BE2C (cell line): Measurements from ENCODE around the gene PRPF6.

ENCODE experiments used
- DNase-seq: peaks from one replicate; pipeline ENCODE4 v3.0.0-alpha.2; 2020
- H3K27me3 ChIP-seq: fragments of 250-450 bp; sonication (Bioruptor Pico); 2 replicates; pipeline ENCODE4 v1.5.1; 2020; ENCODE audit warnings: mild to moderate bottlenecking
- H3K36me3 ChIP-seq: fragments of 250-450 bp; sonication (Bioruptor Pico); 2 replicates; pipeline ENCODE4 v1.5.1; 2020; ENCODE audit warnings: mild to moderate bottlenecking
- H3K4me1 ChIP-seq: fragments of 250-450 bp; sonication (Bioruptor Pico); 2 replicates; pipeline ENCODE4 v1.5.1; 2020
- H3K4me3 ChIP-seq: 2 replicates; pipeline ENCODE4 v1.5.1; 2011; ENCODE audit warnings: low read depth, low read length
- H3K9me3 ChIP-seq: fragments of 250-450 bp; sonication (Bioruptor Pico); 2 replicates; pipeline ENCODE4 v1.5.1; 2020
- CTCF ChIP-seq: IDR thresholded peaks from 2 replicates; pipeline ENCODE4 v1.5.1; 2012; ENCODE audit warnings: mild to moderate bottlenecking, low read depth, low read length

Gene PRPF6

GRCh38 chr20:64077876-64078551 lies 97.1 kb downstream of the PRPF6 start:
- Histone ChIP-seq H3K9me3 (no peaks in the 10 kb centered on the region), H3K36me3 (no peaks in the 10 kb centered on the region; the same call in 1 of the 2 replicates), H3K4me1 (peaks cover 7% of the 10 kb centered on the region), H3K27me3 (no peaks in the 10 kb centered on the region), H3K4me3 (peak overlapping the region; percentile 86; the same call in 1 of the 2 replicates)
- DNase-seq = no peak
- TF ChIP-seq CTCF = no peak

GRCh38 chr20:64078934-64079272 lies 98.0 kb downstream of the PRPF6 start:
- peaks cover 9% of the 10 kb centered on the region for H3K4me1 ChIP-seq
- no peaks in the 10 kb centered on the region for H3K9me3 ChIP-seq

GRCh38 chr20:64079273-64080012 lies 98.5 kb downstream of the PRPF6 start, which contains the start of gene RGS19:
TSS of gene RGS19 (minus strand) at chr20:64079518. CDS start at chr20:64076886, 2,632 bp downstream.
- peak; percentile 81 for DNase-seq
- no peaks in the 10 kb centered on the region; the same call in 1 of the 2 replicates for H3K36me3 ChIP-seq
- no peaks in the 10 kb centered on the region for H3K9me3 ChIP-seq
- no peaks in the 10 kb centered on the region for H3K27me3 ChIP-seq
- peak within 1 kb of the TSS; percentile 86 for H3K4me3 ChIP-seq
- peaks cover 9% of the 10 kb centered on the region for H3K4me1 ChIP-seq
- TF ChIP-seq CTCF = no peak

More at GRCh38 chr20:64078934-64079272, 98.0 kb downstream of the PRPF6 start:
- Histone ChIP-seq H3K4me3 (peak overlapping the region; percentile 86), H3K36me3 (no peaks in the 10 kb centered on the region; the same call in 1 of the 2 replicates), H3K27me3 (no peaks in the 10 kb centered on the region)
- no peak for DNase-seq
- no peak for TF ChIP-seq CTCF

- Histone ChIP-seq H3K4me1 (peaks cover 9% of the 10 kb centered on the region), H3K4me3 (peak within 1 kb of the TSS; percentile 86), H3K27me3 (no peaks in the 10 kb centered on the region), H3K36me3 (no peaks in the 10 kb centered on the region; the same call in 1 of the 2 replicates), H3K9me3 (no peaks in the 10 kb centered on the region)
- no peak for TF ChIP-seq CTCF
- DNase-seq = no peak
Observed at GRCh38 chr20:64080013-64080812, 99.3 kb downstream of the PRPF6 start, which contains the start of gene OPRL1. TSS of gene OPRL1 (plus strand) at chr20:64080082. CDS start at chr20:64092721, 12,639 bp downstream.

- no peaks in the 10 kb centered on the region for H3K27me3 ChIP-seq
- DNase-seq = no peak
- peaks cover 9% of the 10 kb centered on the region for H3K4me1 ChIP-seq
- no peaks in the 10 kb centered on the region; the same call in 1 of the 2 replicates for H3K36me3 ChIP-seq
- no peaks in the 10 kb centered on the region for H3K9me3 ChIP-seq
- TF ChIP-seq CTCF = no peak
- no peak overlapping the region for H3K4me3 ChIP-seq
Observed at GRCh38 chr20:64080813-64081623, 100.1 kb downstream of the PRPF6 start.
